Loucy (cell line): Measurements from ENCODE around the gene INVS.

ENCODE experiments used
- H2AFZ ChIP-seq: fragments of 200-600 bp; sonication (generic); 2 replicates; pipeline ENCODE4 v1.6.0; 2016; ENCODE audit warnings: antibody characterized with exemption, mild to moderate bottlenecking, low read length, moderate library complexity
- H3F3A ChIP-seq: fragments of 200-600 bp; 2 replicates; pipeline ENCODE4 v1.6.0; 2016; ENCODE audit warnings: antibody characterized with exemption, low read depth, mild to moderate bottlenecking
- H3K27me3 ChIP-seq: fragments of 200-600 bp; sonication (generic); 2 replicates; pipeline ENCODE4 v1.6.1; 2014; ENCODE audit warnings: low read length, mild to moderate bottlenecking; ENCODE audit not compliant: insufficient read depth, poor library complexity, severe bottlenecking
- H3K36me3 ChIP-seq: fragments of 200-600 bp; sonication (generic); 2 replicates; pipeline ENCODE4 v1.6.1; 2016; ENCODE audit warnings: low read length; ENCODE audit not compliant: insufficient read depth
- H3K4me1 ChIP-seq: fragments of 200-600 bp; sonication (generic); 2 replicates; pipeline ENCODE4 v1.5.1; 2014; ENCODE audit warnings: low read length, mild to moderate bottlenecking; ENCODE audit not compliant: insufficient read depth, poor library complexity, severe bottlenecking
- H3K4me2 ChIP-seq: fragments of 200-600 bp; sonication (generic); 2 replicates; pipeline ENCODE4 v1.6.0; 2014; ENCODE audit warnings: antibody characterized with exemption, low read length, low read depth, mild to moderate bottlenecking; ENCODE audit not compliant: poor library complexity, severe bottlenecking
- H3K4me3 ChIP-seq: fragments of 200-600 bp; sonication (generic); 2 replicates; pipeline ENCODE4 v1.5.1; 2014; ENCODE audit warnings: low read length, mild to moderate bottlenecking, mixed read lengths; ENCODE audit not compliant: poor library complexity, severe bottlenecking
- H3K79me2 ChIP-seq: fragments of 200-600 bp; sonication (generic); 2 replicates; pipeline ENCODE4 v1.6.1; 2014; ENCODE audit warnings: low read length; ENCODE audit not compliant: insufficient read depth
- H3K9ac ChIP-seq: fragments of 200-600 bp; sonication (generic); 2 replicates; pipeline ENCODE4 v1.6.0; 2014; ENCODE audit warnings: mild to moderate bottlenecking, low read depth, low read length, moderate library complexity; ENCODE audit not compliant: poor library complexity, severe bottlenecking
- H3K9me2 ChIP-seq: fragments of 200-600 bp; sonication (generic); replicated peaks from 2 replicates; pipeline ENCODE4 v1.6.1; 2016; ENCODE audit warnings: low read depth, low read length, mixed read lengths
- H3K9me3 ChIP-seq: fragments of 200-600 bp; sonication (generic); 2 replicates; pipeline ENCODE4 v1.6.1; 2014; ENCODE audit warnings: mild to moderate bottlenecking, antibody characterized with exemption, low read length, low read depth; ENCODE audit not compliant: insufficient read depth
- H4K20me1 ChIP-seq: fragments of 200-600 bp; sonication (generic); 2 replicates; pipeline ENCODE4 v1.6.0; 2014; ENCODE audit warnings: antibody characterized with exemption, low read length, mild to moderate bottlenecking; ENCODE audit not compliant: insufficient read depth, poor library complexity, severe bottlenecking
- EZH2phosphoT487 ChIP-seq: fragments of 200-600 bp; IDR thresholded peaks from 2 replicates; pipeline ENCODE4 v1.6.1; 2018; ENCODE audit warnings: antibody characterized with exemption, mild to moderate bottlenecking, moderate library complexity, borderline replicate concordance
- TF ChIP-seq, protein P1 (sequence below): fragments of 200-600 bp; sonication (generic); conservative IDR thresholded peaks from 2 replicates; pipeline ENCODE4 v1.5.1; 2014; ENCODE audit warnings: mild to moderate bottlenecking, antibody characterized with exemption, low read length

INVS gene

DNA sequence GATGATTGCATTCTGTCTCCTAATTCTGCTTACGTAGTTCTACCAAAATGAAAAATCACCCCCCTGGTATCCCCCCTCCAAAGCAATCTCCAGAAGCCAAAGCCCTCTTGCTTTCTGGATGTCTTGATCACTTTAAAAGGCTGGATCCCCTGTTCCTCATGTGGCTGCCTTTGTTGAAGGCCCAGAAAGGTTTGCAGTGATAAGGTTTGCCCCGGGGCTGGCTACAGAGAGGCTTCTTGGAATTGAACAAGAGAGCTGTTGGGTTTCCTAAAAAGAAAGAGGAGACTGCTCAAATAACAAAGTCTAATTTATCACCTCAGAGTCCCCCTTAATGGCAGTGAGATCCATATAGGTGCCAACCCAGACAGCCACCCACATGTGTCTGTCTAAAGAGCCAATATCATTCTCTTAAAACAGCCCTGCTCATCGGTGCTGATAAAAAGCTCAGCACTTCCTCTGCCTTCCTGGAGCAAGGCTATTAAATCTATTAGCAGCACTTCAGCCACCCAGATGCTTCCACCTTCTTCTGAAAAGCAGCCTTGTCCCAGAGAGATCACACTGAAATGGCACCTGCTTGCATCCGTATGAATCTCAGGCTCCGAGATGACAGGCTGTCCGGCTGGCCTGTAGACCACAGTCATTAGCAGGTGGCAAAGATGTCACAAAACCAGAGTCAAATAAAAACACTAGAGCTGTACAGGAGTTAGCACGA is 182.8 kb downstream of the INVS start:
- Histone ChIP-seq H3K9ac (no peak overlapping the region), H3K4me3 (no peak overlapping the region), H3K9me3 (peaks cover 5% of the 10 kb centered on the region; the same call in 1 of the 2 replicates), H4K20me1 (no peaks in the 10 kb centered on the region), H2AFZ (no peak overlapping the region), H3F3A (0 out of 2 replicates have a peak, but pooled peaks cover 4% of the 10 kb centered on the region), H3K4me1 (no peaks in the 10 kb centered on the region), H3K27me3 (no peaks in the 10 kb centered on the region), H3K79me2 (no peaks in the 10 kb centered on the region), H3K9me2 (no peaks in the 10 kb centered on the region), H3K36me3 (peaks cover 51% of the 10 kb centered on the region), H3K4me2 (no peak overlapping the region)
- TF ChIP-seq EZH2phosphoT487 = no peak
- TF ChIP-seq, protein P1, sequence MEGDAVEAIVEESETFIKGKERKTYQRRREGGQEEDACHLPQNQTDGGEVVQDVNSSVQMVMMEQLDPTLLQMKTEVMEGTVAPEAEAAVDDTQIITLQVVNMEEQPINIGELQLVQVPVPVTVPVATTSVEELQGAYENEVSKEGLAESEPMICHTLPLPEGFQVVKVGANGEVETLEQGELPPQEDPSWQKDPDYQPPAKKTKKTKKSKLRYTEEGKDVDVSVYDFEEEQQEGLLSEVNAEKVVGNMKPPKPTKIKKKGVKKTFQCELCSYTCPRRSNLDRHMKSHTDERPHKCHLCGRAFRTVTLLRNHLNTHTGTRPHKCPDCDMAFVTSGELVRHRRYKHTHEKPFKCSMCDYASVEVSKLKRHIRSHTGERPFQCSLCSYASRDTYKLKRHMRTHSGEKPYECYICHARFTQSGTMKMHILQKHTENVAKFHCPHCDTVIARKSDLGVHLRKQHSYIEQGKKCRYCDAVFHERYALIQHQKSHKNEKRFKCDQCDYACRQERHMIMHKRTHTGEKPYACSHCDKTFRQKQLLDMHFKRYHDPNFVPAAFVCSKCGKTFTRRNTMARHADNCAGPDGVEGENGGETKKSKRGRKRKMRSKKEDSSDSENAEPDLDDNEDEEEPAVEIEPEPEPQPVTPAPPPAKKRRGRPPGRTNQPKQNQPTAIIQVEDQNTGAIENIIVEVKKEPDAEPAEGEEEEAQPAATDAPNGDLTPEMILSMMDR = no peak

DNA sequence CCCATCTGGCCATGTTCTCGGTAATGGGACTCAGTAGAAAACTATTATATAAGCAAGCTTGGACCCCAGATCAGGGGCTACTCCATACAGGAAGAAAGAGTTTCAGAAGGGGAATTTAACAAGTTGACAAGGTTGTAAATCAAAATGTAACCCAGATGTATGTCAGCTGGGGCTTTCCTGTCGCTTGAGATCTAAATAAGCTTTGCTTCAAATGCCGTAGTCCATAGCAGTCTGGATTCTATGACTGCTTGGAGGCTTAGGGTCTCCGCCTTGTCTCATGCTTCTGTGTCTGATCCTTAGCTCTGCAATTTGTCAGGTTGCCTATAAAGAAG is 183.3 kb downstream of the INVS start:
- peaks cover 5% of the 10 kb centered on the region; the same call in 1 of the 2 replicates for H3K9me3 ChIP-seq
- H3K9me2 ChIP-seq = no peaks in the 10 kb centered on the region
- no peak overlapping the region for H3K9ac ChIP-seq
- H3F3A ChIP-seq = 0 out of 2 replicates have a peak, but pooled peaks cover 4% of the 10 kb centered on the region
- TF ChIP-seq, protein P1 = no peak
- TF ChIP-seq EZH2phosphoT487 = no peak
- peaks cover 52% of the 10 kb centered on the region for H3K36me3 ChIP-seq
- H4K20me1 ChIP-seq = no peaks in the 10 kb centered on the region
- H2AFZ ChIP-seq = no peak overlapping the region
- H3K4me1 ChIP-seq = no peaks in the 10 kb centered on the region
- H3K4me3 ChIP-seq = no peak overlapping the region
- no peaks in the 10 kb centered on the region for H3K27me3 ChIP-seq
- H3K79me2 ChIP-seq = no peaks in the 10 kb centered on the region
- H3K4me2 ChIP-seq = no peak overlapping the region

DNA sequence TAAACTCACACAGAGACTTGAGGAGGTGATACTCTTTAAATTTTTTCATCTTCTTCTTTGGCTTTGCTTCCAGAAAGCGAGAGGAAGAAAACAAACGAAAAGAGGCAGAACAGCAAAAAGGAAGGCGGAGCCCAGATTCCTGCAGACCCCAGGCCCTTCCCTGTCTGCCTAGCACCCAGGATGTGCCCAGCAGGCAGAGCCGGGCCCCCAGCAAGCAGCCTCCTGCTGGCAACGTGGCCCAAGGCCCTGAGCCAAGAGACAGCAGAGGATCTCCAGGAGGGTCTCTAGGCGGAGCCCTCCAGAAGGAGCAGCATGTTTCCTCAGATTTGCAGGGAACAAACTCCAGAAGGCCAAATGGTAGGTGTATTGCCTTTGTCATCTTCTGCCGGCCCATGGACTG is 185.2 kb downstream of the INVS start:
- Histone ChIP-seq H3K4me2 (no peak overlapping the region), H3F3A (0 out of 2 replicates have a peak, but pooled peaks cover 4% of the 10 kb centered on the region), H2AFZ (no peak overlapping the region), H3K9me2 (no peaks in the 10 kb centered on the region), H3K9ac (no peak overlapping the region), H3K36me3 (peaks cover 61% of the 10 kb centered on the region), H3K27me3 (no peaks in the 10 kb centered on the region), H3K9me3 (peaks cover 5% of the 10 kb centered on the region; the same call in 1 of the 2 replicates), H3K79me2 (no peaks in the 10 kb centered on the region), H3K4me1 (no peaks in the 10 kb centered on the region), H4K20me1 (no peaks in the 10 kb centered on the region), H3K4me3 (no peak overlapping the region)
- TF ChIP-seq, protein P1 = no peak
- TF ChIP-seq EZH2phosphoT487 = no peak
